Endometrial microvascular endothelial cells (primary cell): ENCODE results near the gene TBC1D16. TPM values are rescaled to one million over a fixed set of nuclear protein-coding genes. Genes with fewer than 3 reads are reported as not detected.

Experiments used
- in situ Hi-C: cut with HindIII; loops from 2 replicates; pipeline ENCODE4 v1.10.0; 2017; ENCODE audit warnings: low sequenced_read_pairs, low pct_unique_long_range_greater_than_20kb; ENCODE audit errors: inconsistent ontology term
- total RNA-seq: library from RNA; depleted of rRNA; stranded (reverse); fragments of >200 nt; gene quantifications from one replicate; pipeline ENCODE4 v1.2.3, GENCODE V29; 2015; ENCODE audit errors: inconsistent ontology term

The TBC1D16 gene
- total RNA-seq, 1 donor from 2014 or later, result 22.8 TPM

GRCh38 chr17:79916506-79916905 is 119.2 kb downstream of the TBC1D16 start:
- in situ Hi-C loops, result no loop called here

GRCh38 chr17:79915850-79916430 is 119.7 kb downstream of the TBC1D16 start:
- in situ Hi-C loops, result no loop called here

- in situ Hi-C loops, result no loop called here
Observed at GRCh38 chr17:79914813-79915740, 120.6 kb downstream of the TBC1D16 start.

- in situ Hi-C loops, result no loop called here
Observed at GRCh38 chr17:79913896-79914812, 121.5 kb downstream of the TBC1D16 start.

GRCh38 chr17:79913451-79913850 is 122.2 kb downstream of the TBC1D16 start:
- in situ Hi-C loops, result no loop called here

- in situ Hi-C loops, result no loop called here
Observed at GRCh38 chr17:79912552-79913330, 122.9 kb downstream of the TBC1D16 start.

GRCh38 chr17:79911430-79912399 is 124.0 kb downstream of the TBC1D16 start:
- in situ Hi-C loops, result no loop called here

- in situ Hi-C loops, result no loop called here
Observed at GRCh38 chr17:79910985-79911361, 124.7 kb downstream of the TBC1D16 start.

- in situ Hi-C loops, result no loop called here
Observed at GRCh38 chr17:79909121-79909520, 126.6 kb downstream of the TBC1D16 start.

- in situ Hi-C loops, result no loop called here
Observed at GRCh38 chr17:79907850-79908249, 127.8 kb downstream of the TBC1D16 start.

- in situ Hi-C loops, result no loop called here
Observed at GRCh38 chr17:79907217-79907715, 128.4 kb downstream of the TBC1D16 start.

- in situ Hi-C loops, result no loop called here
Observed at GRCh38 chr17:79905832-79906231, 129.8 kb downstream of the TBC1D16 start.

GRCh38 chr17:79904865-79905264 is 130.8 kb downstream of the TBC1D16 start:
- in situ Hi-C loops, result no loop called here

GRCh38 chr17:79902146-79902791 is 133.4 kb downstream of the TBC1D16 start:
- in situ Hi-C loops, result no loop called here

- in situ Hi-C loops, result no loop called here
Observed at GRCh38 chr17:79901131-79901530, 134.5 kb downstream of the TBC1D16 start.

- in situ Hi-C loops, result no loop called here
Observed at GRCh38 chr17:79899584-79899983, 136.1 kb downstream of the TBC1D16 start.
